SK-N-MC (cell line): ENCODE measurements around the gene NEURL1.
"Not testable (repeated sequence)": the region's sequence is repeated elsewhere in the genome, so short reads cannot be mapped to it uniquely, and the experiment has no call there.

Source experiments
- DNase-seq: peaks from one replicate; pipeline ENCODE4 v3.0.0-alpha.2; 2011; ENCODE audit warnings: low read depth, low spot score
- H3K27ac ChIP-seq: fragments of 200-600 bp; sonication (generic); 2 replicates; pipeline ENCODE4 v1.5.1; 2016; ENCODE audit warnings: mixed run types
- H3K36me3 ChIP-seq: fragments of 200-600 bp; sonication (generic); 2 replicates; pipeline ENCODE4 v1.6.1; 2017; ENCODE audit warnings: antibody characterized with exemption, low read length, mixed read lengths; ENCODE audit not compliant: insufficient read depth
- H3K4me3 ChIP-seq: fragments of 200-600 bp; sonication (generic); 2 replicates; pipeline ENCODE4 v1.5.1; 2016
- H3K9ac ChIP-seq: fragments of 200-600 bp; sonication (generic); 2 replicates; pipeline ENCODE4 v1.8.0; 2017; ENCODE audit warnings: mixed run types, mixed read lengths; ENCODE audit not compliant: insufficient read length
- H3K9me3 ChIP-seq: fragments of 200-600 bp; sonication (generic); 2 replicates; pipeline ENCODE4 v1.6.1; 2017; ENCODE audit warnings: low read depth, mild to moderate bottlenecking, antibody characterized with exemption, low read length, moderate library complexity, mixed read lengths
- EZH2 ChIP-seq: fragments of 200-600 bp; sonication (generic); IDR thresholded peaks from one replicate; pipeline ENCODE4 v1.6.1; 2017; ENCODE audit warnings: antibody characterized with exemption
- FOXP2 ChIP-seq: optimal IDR thresholded peaks from 2 replicates; pipeline ENCODE3; 2011; ENCODE audit warnings: mild to moderate bottlenecking, moderate library complexity; ENCODE audit not compliant: insufficient read depth; ENCODE audit errors: extremely low read length, control extremely low read depth
- POLR2AphosphoS5 ChIP-seq: IDR thresholded peaks from 2 replicates; pipeline ENCODE4 v1.6.1; 2012; ENCODE audit warnings: mild to moderate bottlenecking, low read depth, low read length, borderline replicate concordance

Gene NEURL1

GRCh38 chr10:103600325-103600724 is 106.8 kb downstream of the NEURL1 start:
- H3K4me3 ChIP-seq, result no peak overlapping the region
- no peak for DNase-seq
- H3K27ac ChIP-seq, result no peak overlapping the region
- H3K9me3 ChIP-seq, result no peaks in the 10 kb centered on the region
- no peaks in the 10 kb centered on the region for H3K36me3 ChIP-seq
- H3K9ac ChIP-seq, result no peak overlapping the region
- no peak for TF ChIP-seq POLR2AphosphoS5
- TF ChIP-seq EZH2, result no peak
- TF ChIP-seq FOXP2, result no peak

GRCh38 chr10:103600956-103601569 is 107.6 kb downstream of the NEURL1 start:
- H3K9me3 ChIP-seq, result no peaks in the 10 kb centered on the region
- no peak overlapping the region for H3K9ac ChIP-seq
- H3K27ac ChIP-seq, result no peak overlapping the region
- no peak for DNase-seq
- no peak overlapping the region for H3K4me3 ChIP-seq
- no peaks in the 10 kb centered on the region for H3K36me3 ChIP-seq
- TF ChIP-seq POLR2AphosphoS5 (no peak), EZH2 (no peak), FOXP2 (no peak)

- no peak for DNase-seq
Observed at GRCh38 chr10:103602028-103602851, 108.7 kb downstream of the NEURL1 start.

GRCh38 chr10:103602852-103603155 is 109.3 kb downstream of the NEURL1 start:
- no peak overlapping the region for H3K27ac ChIP-seq
- H3K36me3 ChIP-seq, result no peaks in the 10 kb centered on the region
- DNase-seq, result no peak
- no peak overlapping the region for H3K4me3 ChIP-seq
- TF ChIP-seq EZH2 (no peak), FOXP2 (no peak), POLR2AphosphoS5 (no peak)
- H3K9me3 ChIP-seq, result no peaks in the 10 kb centered on the region
- no peak overlapping the region for H3K9ac ChIP-seq

More at GRCh38 chr10:103602028-103602851, 108.7 kb downstream of the NEURL1 start:
- Histone ChIP-seq H3K4me3 (no peak overlapping the region), H3K9me3 (no peaks in the 10 kb centered on the region), H3K9ac (no peak overlapping the region), H3K27ac (no peak overlapping the region), H3K36me3 (no peaks in the 10 kb centered on the region)
- TF ChIP-seq EZH2 (no peak), FOXP2 (no peak), POLR2AphosphoS5 (no peak)

GRCh38 chr10:103603382-103603781 is 109.9 kb downstream of the NEURL1 start:
- no peak for TF ChIP-seq FOXP2
- no peak for TF ChIP-seq POLR2AphosphoS5
- TF ChIP-seq EZH2, result no peak

GRCh38 chr10:103605359-103606096 is 112.0 kb downstream of the NEURL1 start:
- no peak overlapping the region for H3K9ac ChIP-seq
- H3K36me3 ChIP-seq, result no peaks in the 10 kb centered on the region
- H3K9me3 ChIP-seq, result no peaks in the 10 kb centered on the region
- no peak for DNase-seq
- H3K27ac ChIP-seq, result no peak overlapping the region
- TF ChIP-seq EZH2 (no peak), POLR2AphosphoS5 (no peak), FOXP2 (no peak)
- H3K4me3 ChIP-seq, result no peak overlapping the region

More at GRCh38 chr10:103603382-103603781, 109.9 kb downstream of the NEURL1 start:
- no peak overlapping the region for H3K9ac ChIP-seq
- no peak overlapping the region for H3K4me3 ChIP-seq
- no peaks in the 10 kb centered on the region for H3K9me3 ChIP-seq
- no peak for DNase-seq
- no peaks in the 10 kb centered on the region for H3K36me3 ChIP-seq
- H3K27ac ChIP-seq, result no peak overlapping the region

- not testable (repeated sequence) for DNase-seq, H3K36me3 ChIP-seq
Observed at GRCh38 chr10:103606097-103606438, 112.6 kb downstream of the NEURL1 start.

GRCh38 chr10:103607051-103607450 is 113.5 kb downstream of the NEURL1 start:
- H3K4me3 ChIP-seq, H3K9ac ChIP-seq, H3K9me3 ChIP-seq, DNase-seq, H3K36me3 ChIP-seq, H3K27ac ChIP-seq: not testable (repeated sequence)

More at GRCh38 chr10:103606097-103606438, 112.6 kb downstream of the NEURL1 start:
- not testable (repeated sequence) for H3K9me3 ChIP-seq, H3K4me3 ChIP-seq, H3K27ac ChIP-seq, H3K9ac ChIP-seq

GRCh38 chr10:103608056-103608455 is 114.6 kb downstream of the NEURL1 start:
- DNase-seq, H3K9ac ChIP-seq, H3K36me3 ChIP-seq, H3K4me3 ChIP-seq, H3K27ac ChIP-seq, H3K9me3 ChIP-seq: not testable (repeated sequence)
